ENCODE results near the gene FGGY.

The FGGY gene

GRCh38 chr1:59560807-59561450, 264.0 kb downstream of the FGGY start:
- no peak overlapping the region for H3K27ac ChIP-seq (ENCODE audit: insufficient read depth in 1 of 2, low read depth in 1 of 2, low read length in 2 of 2, poor library complexity in 1 of 2, severe bottlenecking in 2 of 2)
- WGBS (ENCODE audit: insufficient coverage) = 84% methylated on average over 6 of the region's 6 CpGs
- H3K4me1 ChIP-seq (ENCODE audit: control extremely low read depth in 1 of 4, control insufficient read depth in 4 of 4, insufficient read depth in 4 of 4, low read length in 3 of 4) = peaks cover 0 to 15% (median 4%) of the 10 kb centered on the region in 4 experiments
- no peak overlapping the region for H3K4me3 ChIP-seq (ENCODE audit: control insufficient read depth in 1 of 7, extremely low read depth in 1 of 7, insufficient read depth in 4 of 7, low read depth in 2 of 7, low read length in 6 of 7)
- H3K36me3 ChIP-seq (ENCODE audit: control insufficient read depth in 4 of 4, insufficient read depth in 4 of 4, low read length in 3 of 4) = peaks cover 0 to 6% (median 2%) of the 10 kb centered on the region in 4 experiments
- H3K9me3 ChIP-seq (ENCODE audit: control extremely low read depth in 1 of 5, control insufficient read depth in 4 of 5, insufficient read depth in 2 of 5, low read depth in 1 of 5, low read length in 4 of 5) = peaks cover 0 to 10% (median 3%) of the 10 kb centered on the region in 5 experiments
- CTCF ChIA-PET = interaction anchor here (1.1 kb wide), 1 partner anchor 139 kb away, joined by 3 read pairs; no protein-coding TSS in a partner anchor
- POLR2A ChIA-PET = interaction anchor here (0.6 kb wide), 1 partner anchor 20 kb away, joined by 3 read pairs; no protein-coding TSS in a partner anchor
- DNase-seq = peak in 2 of 3 donors; percentile 48 to 62
- no peaks in the 10 kb centered on the region for H3K27me3 ChIP-seq (replicated peaks in 2 of 5; ENCODE audit: control insufficient read depth in 4 of 5, insufficient read depth in 5 of 5, low read length in 4 of 5)

- DNase-seq = no peak
- peaks cover 0 to 2% (median under 1%) of the 10 kb centered on the region in 4 experiments for H3K36me3 ChIP-seq (ENCODE audit: control insufficient read depth in 4 of 4, insufficient read depth in 4 of 4, low read length in 3 of 4)
- H3K4me3 ChIP-seq (ENCODE audit: control insufficient read depth in 1 of 7, extremely low read depth in 1 of 7, insufficient read depth in 4 of 7, low read depth in 2 of 7, low read length in 6 of 7) = no peak overlapping the region
- H3K9me3 ChIP-seq (ENCODE audit: control extremely low read depth in 1 of 5, control insufficient read depth in 4 of 5, insufficient read depth in 2 of 5, low read depth in 1 of 5, low read length in 4 of 5) = peaks cover 0 to 10% (median 3%) of the 10 kb centered on the region in 5 experiments
- whole genome bisulfite sequencing (ENCODE audit: insufficient coverage) = no CpG with 5 or more reads among the region's 1 CpG
- peaks cover 0 to 15% (median 4%) of the 10 kb centered on the region in 4 experiments for H3K4me1 ChIP-seq (ENCODE audit: control extremely low read depth in 1 of 4, control insufficient read depth in 4 of 4, insufficient read depth in 4 of 4, low read length in 3 of 4)
- ChIA-PET CTCF (no interaction called here), POLR2A (no interaction called here)
- no peak overlapping the region for H3K27ac ChIP-seq (ENCODE audit: insufficient read depth in 1 of 2, low read depth in 1 of 2, low read length in 2 of 2, poor library complexity in 1 of 2, severe bottlenecking in 2 of 2)
- no peaks in the 10 kb centered on the region for H3K27me3 ChIP-seq (replicated peaks in 2 of 5; ENCODE audit: control insufficient read depth in 4 of 5, insufficient read depth in 5 of 5, low read length in 4 of 5)
These were observed 264.9 kb downstream of the FGGY start for GRCh38 chr1:59561796-59562195.

DNA sequence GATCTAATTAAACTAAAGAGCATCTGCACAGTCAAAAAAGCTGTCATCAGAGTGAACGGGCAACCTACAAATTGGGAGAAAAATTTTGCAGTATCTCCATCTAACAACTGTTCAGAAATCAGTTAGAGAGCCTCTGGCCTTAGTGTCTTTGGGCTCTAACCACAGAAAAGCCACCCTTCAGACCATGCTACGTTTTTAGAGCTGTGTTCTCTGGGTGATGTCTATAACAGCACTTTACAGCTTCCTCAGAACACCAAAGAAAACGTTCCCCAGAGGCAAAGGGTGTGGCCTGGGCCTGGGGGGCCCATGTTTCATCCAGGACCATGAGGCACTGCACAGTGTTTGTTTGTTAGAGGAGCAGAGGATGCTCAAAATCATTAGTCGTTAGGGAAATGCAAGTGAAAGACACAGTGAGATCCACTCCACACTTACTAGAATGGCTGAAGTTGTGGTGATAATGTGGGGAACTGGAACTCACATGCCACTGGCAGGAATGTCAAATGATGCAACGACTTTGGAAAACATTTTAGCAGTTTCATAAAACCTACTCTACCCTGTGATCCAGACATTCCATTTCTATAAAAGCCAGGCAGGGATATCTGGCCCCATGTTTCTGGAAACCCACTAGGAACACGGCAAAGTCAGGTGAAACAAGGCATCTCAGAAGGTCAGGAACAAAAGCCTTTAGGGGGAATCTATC, 267.4 kb downstream of the FGGY start:
- Histone ChIP-seq H3K36me3 (ENCODE audit: control insufficient read depth in 4 of 4, insufficient read depth in 4 of 4, low read length in 3 of 4) (no peaks in the 10 kb centered on the region), H3K27ac (ENCODE audit: insufficient read depth in 1 of 2, low read depth in 1 of 2, low read length in 2 of 2, poor library complexity in 1 of 2, severe bottlenecking in 2 of 2) (no peak overlapping the region), H3K27me3 (replicated peaks in 2 of 5; ENCODE audit: control insufficient read depth in 4 of 5, insufficient read depth in 5 of 5, low read length in 4 of 5) (no peaks in the 10 kb centered on the region), H3K4me3 (ENCODE audit: control insufficient read depth in 1 of 7, extremely low read depth in 1 of 7, insufficient read depth in 4 of 7, low read depth in 2 of 7, low read length in 6 of 7) (no peak overlapping the region), H3K4me1 (ENCODE audit: control extremely low read depth in 1 of 4, control insufficient read depth in 4 of 4, insufficient read depth in 4 of 4, low read length in 3 of 4) (peaks cover 0 to 15% (median 4%) of the 10 kb centered on the region in 4 experiments), H3K9me3 (ENCODE audit: control extremely low read depth in 1 of 5, control insufficient read depth in 4 of 5, insufficient read depth in 2 of 5, low read depth in 1 of 5, low read length in 4 of 5) (peaks cover 0 to 1% (median 0%) of the 10 kb centered on the region in 5 experiments)
- ChIA-PET CTCF (no interaction called here), POLR2A (no interaction called here)
- WGBS (ENCODE audit: insufficient coverage) = 93% methylated on average over 5 of the region's 6 CpGs
- DNase-seq = no peak

DNA sequence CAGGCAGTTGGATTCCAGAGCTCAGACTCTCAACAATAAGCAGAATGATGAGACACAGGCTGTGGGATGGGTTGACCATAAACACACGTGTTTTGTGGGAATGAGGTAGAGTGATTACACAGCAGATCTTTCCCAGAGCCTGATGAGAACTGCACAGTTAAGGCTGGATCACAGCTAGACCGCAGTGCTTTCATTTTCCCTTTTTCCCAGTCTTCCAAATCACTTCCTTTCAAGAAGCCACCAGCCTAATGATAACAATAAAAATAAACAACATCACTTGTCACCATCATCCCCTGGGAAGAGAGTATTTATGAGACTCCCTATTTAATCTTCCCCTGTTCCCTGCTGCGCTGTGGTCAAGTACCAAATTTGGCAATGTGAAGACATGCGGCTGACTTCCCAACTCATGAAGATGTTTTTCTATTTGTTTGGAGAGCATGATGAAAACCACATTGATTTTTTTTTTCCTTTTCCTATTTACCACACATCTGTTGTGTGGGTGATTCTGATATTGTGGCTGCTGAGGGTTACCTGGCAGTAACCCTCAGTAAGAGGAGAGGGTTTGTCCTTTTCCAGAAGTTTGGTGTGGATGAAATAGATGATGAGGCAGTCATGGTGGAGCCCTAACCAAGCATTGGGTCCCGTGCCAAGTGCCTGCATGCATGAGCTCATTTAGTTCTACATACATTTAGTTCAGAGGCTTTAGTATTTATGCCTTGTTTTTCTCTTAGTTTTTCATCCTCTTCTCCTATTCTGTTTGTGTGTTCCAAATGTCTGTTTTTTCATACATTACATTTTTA, 268.9 kb downstream of the FGGY start:
- H3K9me3 ChIP-seq (ENCODE audit: control extremely low read depth in 1 of 5, control insufficient read depth in 4 of 5, insufficient read depth in 2 of 5, low read depth in 1 of 5, low read length in 4 of 5) = no peaks in the 10 kb centered on the region
- H3K4me1 ChIP-seq (ENCODE audit: control extremely low read depth in 1 of 4, control insufficient read depth in 4 of 4, insufficient read depth in 4 of 4, low read length in 3 of 4) = peaks cover 6 to 22% (median 13%) of the 10 kb centered on the region in 4 experiments
- H3K4me3 ChIP-seq (ENCODE audit: control insufficient read depth in 1 of 7, extremely low read depth in 1 of 7, insufficient read depth in 4 of 7, low read depth in 2 of 7, low read length in 6 of 7) = no peak overlapping the region
- H3K27me3 ChIP-seq (replicated peaks in 2 of 5; ENCODE audit: control insufficient read depth in 4 of 5, insufficient read depth in 5 of 5, low read length in 4 of 5) = no peaks in the 10 kb centered on the region
- H3K27ac ChIP-seq (ENCODE audit: insufficient read depth in 1 of 2, low read depth in 1 of 2, low read length in 2 of 2, poor library complexity in 1 of 2, severe bottlenecking in 2 of 2) = no peak overlapping the region
- WGBS (ENCODE audit: insufficient coverage) = 100% methylated on average over 2 of the region's 5 CpGs
- no peak for DNase-seq
- H3K36me3 ChIP-seq (ENCODE audit: control insufficient read depth in 4 of 4, insufficient read depth in 4 of 4, low read length in 3 of 4) = no peaks in the 10 kb centered on the region
- ChIA-PET POLR2A (no interaction called here), CTCF (no interaction called here)

GRCh38 chr1:59568158-59568935, 271.5 kb downstream of the FGGY start:
- H3K27me3 ChIP-seq (replicated peaks in 2 of 5; ENCODE audit: control insufficient read depth in 4 of 5, insufficient read depth in 5 of 5, low read length in 4 of 5) = no peaks in the 10 kb centered on the region
- POLR2A ChIA-PET = no interaction called here
- H3K9me3 ChIP-seq (ENCODE audit: control extremely low read depth in 1 of 5, control insufficient read depth in 4 of 5, insufficient read depth in 2 of 5, low read depth in 1 of 5, low read length in 4 of 5) = no peaks in the 10 kb centered on the region
- peaks cover 9 to 23% (median 15%) of the 10 kb centered on the region in 4 experiments for H3K4me1 ChIP-seq (ENCODE audit: control extremely low read depth in 1 of 4, control insufficient read depth in 4 of 4, insufficient read depth in 4 of 4, low read length in 3 of 4)
- no peaks in the 10 kb centered on the region for H3K36me3 ChIP-seq (ENCODE audit: control insufficient read depth in 4 of 4, insufficient read depth in 4 of 4, low read length in 3 of 4)
- H3K27ac ChIP-seq (ENCODE audit: insufficient read depth in 1 of 2, low read depth in 1 of 2, low read length in 2 of 2, poor library complexity in 1 of 2, severe bottlenecking in 2 of 2) = no peak overlapping the region
- 95% methylated on average over 3 of the region's 6 CpGs for WGBS (ENCODE audit: insufficient coverage)
- CTCF ChIA-PET = no interaction called here
- DNase-seq = no peak
- H3K4me3 ChIP-seq (ENCODE audit: control insufficient read depth in 1 of 7, extremely low read depth in 1 of 7, insufficient read depth in 4 of 7, low read depth in 2 of 7, low read length in 6 of 7) = no peak overlapping the region

- H3K9me3 ChIP-seq (ENCODE audit: control extremely low read depth in 1 of 5, control insufficient read depth in 4 of 5, insufficient read depth in 2 of 5, low read depth in 1 of 5, low read length in 4 of 5) = peaks cover 0 to 3% (median 0%) of the 10 kb centered on the region in 5 experiments
- CTCF ChIA-PET = interaction anchor here (1.1 kb wide), 1 partner anchor 9 kb away, joined by 3 read pairs; no protein-coding TSS in a partner anchor
- WGBS (ENCODE audit: insufficient coverage) = no CpG with 5 or more reads among the region's 2 CpGs
These were observed 272.3 kb downstream of the FGGY start for GRCh38 chr1:59569198-59569597.

More at GRCh38 chr1:59569198-59569597, 272.3 kb downstream of the FGGY start:
- no peaks in the 10 kb centered on the region for H3K36me3 ChIP-seq (ENCODE audit: control insufficient read depth in 4 of 4, insufficient read depth in 4 of 4, low read length in 3 of 4)
- peaks cover 9 to 23% (median 15%) of the 10 kb centered on the region in 4 experiments for H3K4me1 ChIP-seq (ENCODE audit: control extremely low read depth in 1 of 4, control insufficient read depth in 4 of 4, insufficient read depth in 4 of 4, low read length in 3 of 4)
- DNase-seq = no peak
- no peaks in the 10 kb centered on the region for H3K27me3 ChIP-seq (replicated peaks in 2 of 5; ENCODE audit: control insufficient read depth in 4 of 5, insufficient read depth in 5 of 5, low read length in 4 of 5)
- H3K27ac ChIP-seq (ENCODE audit: insufficient read depth in 1 of 2, low read depth in 1 of 2, low read length in 2 of 2, poor library complexity in 1 of 2, severe bottlenecking in 2 of 2) = no peak overlapping the region
- H3K4me3 ChIP-seq (ENCODE audit: control insufficient read depth in 1 of 7, extremely low read depth in 1 of 7, insufficient read depth in 4 of 7, low read depth in 2 of 7, low read length in 6 of 7) = no peak overlapping the region
- POLR2A ChIA-PET = no interaction called here
